ENCODE measurements around the gene POLR1A. TPM values are rescaled to one million over a fixed set of nuclear protein-coding genes. Genes with fewer than 3 reads are reported as not detected.
A peak's percentile ranks its signal among the peaks of the same experiment; 100 is the strongest.
"Not testable (repeated sequence)": the region's sequence is repeated elsewhere in the genome, so short reads cannot be mapped to it uniquely, and the experiment has no call there.

Gene POLR1A
- total RNA-seq, 1 donor from 2014 or later: 43.6 TPM

DNA sequence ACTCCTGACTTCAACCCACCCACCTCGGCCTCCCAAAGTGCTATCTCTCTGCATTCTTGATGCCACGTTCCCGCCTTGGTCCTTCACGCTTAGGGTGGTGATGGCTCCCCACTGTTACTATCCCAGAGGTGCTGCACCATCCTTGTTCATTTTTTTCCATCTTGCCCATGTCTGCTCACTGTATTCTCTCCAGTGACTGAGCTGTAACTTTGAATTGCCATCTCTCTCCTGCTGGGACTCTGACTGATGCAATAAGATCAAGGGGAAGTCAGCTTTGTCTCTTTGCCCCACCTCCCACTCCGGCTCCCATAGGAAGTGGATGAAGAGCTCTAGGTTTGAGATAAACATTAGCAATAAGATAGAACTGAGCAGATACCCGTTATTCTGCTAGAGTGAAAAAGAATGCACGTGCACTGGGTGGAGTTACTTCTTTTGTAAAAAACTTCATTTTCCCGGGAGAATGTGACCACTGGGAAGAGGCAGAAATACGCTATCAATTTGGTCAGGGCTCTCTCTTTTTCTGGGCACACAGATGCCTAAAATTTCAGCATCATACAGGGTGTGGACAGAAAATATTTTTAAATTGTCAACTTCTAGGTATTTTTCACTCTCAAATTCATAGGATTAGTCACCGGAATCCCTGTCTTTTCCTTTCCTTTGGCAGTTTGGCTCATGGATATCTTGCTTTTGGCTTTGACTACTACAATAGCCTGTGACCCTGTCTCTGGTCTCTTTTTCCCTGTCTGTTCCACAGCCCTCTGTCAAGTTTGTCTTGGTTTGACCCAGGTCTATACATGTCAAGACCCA, 105.4 kb downstream of the POLR1A start:
- DNase-seq (ENCODE audit: low spot score): peak; percentile 64

DNA sequence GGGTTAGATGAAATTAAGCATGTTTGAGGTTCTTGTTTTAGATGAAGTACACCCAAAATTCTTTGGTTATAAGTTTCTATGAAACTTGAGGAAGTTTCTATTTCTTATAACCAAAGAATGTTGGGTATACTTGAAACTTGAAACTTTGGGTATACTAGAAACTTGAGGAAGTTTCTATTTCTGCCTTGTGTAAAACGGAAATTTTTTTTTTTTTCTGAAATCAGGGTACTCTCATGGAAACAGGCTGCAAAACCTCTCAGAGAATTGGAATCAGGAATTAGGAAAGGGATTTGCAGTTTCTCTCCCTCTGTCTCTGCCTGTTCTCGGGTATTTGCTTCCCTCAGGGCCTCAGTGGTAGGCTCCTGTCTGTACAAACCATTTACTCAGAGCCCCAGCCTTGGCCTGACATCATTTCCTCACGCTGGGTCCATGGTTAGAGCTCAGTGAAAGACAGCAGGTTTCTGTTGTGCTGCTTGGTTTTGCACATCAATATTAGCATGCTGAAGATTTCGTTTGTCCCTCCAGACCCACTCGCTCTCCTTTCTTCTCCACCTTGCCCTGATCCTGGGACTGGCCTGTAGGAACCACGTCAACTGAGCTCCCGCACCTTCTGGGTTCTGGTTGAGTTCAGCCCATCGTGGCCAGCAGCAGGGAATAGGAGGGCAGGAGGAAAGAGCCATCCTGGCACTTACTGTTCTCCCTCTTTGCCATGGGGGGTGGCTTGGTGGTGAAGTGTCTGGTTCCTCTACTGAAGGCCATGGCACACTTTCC, 106.4 kb downstream of the POLR1A start:
- peak; percentile 71 for DNase-seq (ENCODE audit: low spot score)

DNA sequence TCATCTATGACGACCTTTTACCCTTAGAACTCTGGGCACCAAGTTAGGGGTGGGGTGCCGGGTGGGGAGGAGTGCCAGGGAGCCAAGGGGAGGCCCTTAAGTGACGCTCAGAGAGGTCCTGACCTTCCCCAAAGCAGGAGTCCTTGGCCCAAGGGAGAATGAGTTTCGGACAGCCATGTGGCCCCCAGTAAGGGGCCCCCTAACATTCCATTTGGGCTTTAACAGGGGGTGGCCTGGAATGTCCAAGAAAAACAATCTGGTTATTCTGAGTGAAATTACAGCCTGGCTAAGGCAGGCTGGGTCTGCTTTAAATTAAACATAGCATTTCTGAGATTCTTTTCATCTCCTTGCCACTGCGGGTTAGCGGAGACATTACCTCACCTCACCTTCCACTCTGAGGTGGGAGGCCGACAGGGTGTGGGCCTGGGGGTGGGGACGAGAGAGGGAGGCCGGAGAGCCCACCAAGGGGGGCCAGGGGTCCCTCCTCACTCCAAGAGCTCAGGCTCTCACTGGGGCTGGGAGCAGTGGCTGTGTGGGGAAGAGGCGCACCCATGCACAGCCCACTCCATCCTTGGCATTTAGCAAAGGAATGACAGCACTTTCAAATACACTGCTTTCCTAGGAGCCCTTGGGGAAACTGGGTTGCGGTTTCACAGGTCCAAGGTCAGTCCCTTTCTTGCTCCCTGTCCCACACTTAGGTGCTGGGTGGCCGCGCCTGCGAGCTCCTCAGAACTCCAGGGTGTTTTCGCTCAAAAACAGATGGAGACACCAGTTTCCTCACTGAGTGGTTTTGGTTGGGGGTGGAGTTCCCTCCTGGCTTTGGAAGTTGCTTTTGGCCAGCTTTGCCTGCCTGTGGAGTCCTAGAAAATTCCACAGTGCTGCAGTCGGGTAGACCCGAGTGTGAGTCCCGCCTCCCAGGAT, 107.4 kb downstream of the POLR1A start:
- peak; percentile 88 for DNase-seq (ENCODE audit: low spot score)

DNA sequence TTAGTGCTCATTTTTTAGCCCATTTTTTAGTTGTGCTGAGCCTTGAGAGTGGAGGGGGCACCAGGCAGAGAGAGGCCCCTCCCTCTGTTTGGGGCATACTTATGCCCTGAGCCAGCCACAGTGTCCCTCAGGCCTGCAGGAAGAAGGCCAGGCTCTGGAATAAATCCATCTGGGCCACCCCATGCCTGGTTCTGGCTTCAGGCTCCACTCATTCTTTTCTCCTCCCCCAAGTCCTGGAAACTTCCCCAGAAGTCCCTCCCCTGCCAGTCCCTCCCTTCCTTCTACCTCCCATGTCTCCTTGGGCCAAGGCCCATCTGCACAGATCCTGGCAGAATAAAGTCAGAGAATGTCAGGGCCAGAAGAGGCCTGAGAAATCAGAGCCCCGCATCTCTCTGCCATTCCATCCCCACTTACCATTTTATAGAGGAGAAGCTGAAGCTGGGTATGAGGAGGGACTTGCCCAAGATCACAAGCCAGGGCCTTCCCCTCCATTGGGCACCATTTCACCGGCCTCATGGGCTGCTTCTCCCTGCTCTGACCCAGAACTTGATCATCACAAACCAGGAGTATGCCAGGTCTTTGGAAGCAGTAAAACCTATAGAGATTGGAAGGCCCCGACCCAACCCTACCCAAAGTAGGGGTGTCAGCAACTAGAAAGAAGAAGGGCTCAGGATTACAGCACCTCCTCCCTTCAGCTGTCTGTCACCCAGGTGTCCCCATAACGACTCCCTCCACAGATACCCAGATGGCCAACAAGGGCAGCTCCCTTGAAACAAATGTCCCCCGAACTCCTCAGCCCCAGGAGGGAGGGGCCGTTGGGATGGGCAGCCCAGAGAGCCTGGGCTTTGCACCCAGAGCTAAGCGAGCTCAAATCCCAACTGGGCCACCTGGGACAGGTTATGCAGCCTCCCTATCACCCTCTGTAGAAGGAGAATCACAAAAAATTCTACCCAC, 108.4 kb downstream of the POLR1A start:
- peak; percentile 84 for DNase-seq (ENCODE audit: low spot score)

DNA sequence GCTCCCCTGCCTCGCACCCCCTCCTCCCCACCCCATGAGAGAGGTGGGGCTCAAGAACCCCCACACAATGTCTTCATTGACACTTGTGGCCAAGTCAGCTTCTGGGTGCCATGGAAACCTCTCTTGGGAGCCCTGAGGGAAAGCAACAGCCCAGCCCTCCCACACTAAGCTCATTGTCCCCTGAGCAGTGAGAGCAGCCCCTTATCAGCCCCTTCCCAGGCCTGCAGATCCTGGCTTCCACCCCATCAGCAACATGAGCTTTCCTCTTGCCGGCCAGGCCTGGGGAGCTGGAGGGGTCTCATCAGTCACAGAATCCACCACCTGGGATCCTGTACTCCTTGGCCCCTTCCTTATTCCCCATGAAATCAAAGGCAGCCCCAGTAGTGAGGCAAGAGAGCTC, 109.1 kb downstream of the POLR1A start:
- peak; percentile 81 for DNase-seq (ENCODE audit: low spot score)

DNA sequence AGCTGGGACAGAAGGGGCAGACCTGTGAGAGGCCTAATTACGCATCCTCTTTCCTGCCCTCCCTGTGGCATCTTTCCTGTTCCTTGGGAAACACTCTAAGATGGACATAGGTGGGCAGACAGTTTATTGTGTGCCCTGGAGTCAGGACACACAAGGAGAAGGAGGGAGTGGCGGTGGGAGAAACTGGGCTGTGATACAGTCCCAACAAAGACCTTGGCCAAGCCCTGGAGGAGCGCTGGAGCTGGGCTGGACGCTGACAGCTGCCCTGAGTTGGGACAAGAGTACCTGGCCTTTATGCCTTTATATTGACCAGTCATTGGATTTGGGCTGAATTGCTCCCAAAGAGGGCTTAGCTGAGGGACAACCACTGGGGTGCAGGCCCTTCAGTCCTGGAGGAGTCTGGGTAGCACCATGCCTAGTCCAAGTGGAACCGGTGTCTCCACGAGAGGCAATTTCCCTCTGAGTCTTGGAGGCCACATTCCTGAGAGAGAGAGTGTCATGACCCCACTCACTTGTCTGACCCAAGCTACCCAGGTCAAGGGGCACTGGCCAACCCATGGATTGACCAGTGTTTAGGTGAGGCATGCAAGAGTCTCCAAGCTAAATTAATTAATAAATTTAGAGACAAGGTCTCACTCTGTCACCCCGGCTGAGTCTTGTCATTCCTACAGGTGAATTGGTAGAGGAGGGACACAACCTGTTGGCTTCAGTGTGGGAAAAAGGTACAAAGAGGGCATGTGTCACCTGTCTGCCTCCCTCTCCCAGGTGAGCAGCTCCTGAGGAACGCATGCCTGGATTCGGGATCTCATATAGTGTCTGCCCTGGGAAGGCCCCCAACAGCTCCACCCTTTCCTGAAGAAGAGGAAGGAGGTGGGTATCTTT, 109.8 kb downstream of the POLR1A start:
- peak; percentile 71 for DNase-seq (ENCODE audit: low spot score)

DNA sequence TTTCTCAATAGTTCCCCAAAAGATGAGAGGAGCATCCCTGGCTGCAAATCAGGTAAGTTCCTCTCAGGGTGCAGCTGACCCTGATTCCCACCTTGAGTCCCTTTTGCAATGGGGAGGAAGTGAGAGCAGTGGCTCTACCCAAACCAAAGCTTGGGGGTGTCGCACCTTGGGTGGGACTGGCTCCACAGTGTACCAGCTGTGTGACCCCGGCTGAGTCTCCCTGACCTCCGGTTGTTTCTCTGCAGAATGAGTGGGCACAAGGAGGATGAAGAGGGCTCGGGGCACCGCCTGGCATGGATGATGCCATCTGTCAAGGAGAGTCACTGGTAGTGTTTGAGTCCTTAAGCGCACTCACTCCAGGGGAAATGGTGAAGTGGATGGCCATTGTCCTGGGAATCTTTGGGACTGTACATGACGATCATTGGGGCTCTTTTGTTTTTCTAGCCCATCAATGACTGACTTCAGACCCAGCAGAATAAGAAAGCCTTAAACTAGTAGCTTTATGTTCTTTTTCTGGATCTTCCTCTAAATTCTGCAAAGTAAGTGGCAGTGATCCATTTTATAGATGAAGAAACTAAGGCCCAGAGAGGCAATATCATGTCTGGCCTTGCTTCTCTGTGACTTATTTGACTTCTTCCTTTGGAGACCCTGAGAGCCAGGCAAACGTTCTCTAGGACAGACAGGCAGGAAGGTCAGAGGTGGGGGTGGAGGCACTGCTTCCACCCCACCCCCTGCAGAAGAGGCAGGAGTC, 110.6 kb downstream of the POLR1A start:
- peak; percentile 62 for DNase-seq (ENCODE audit: low spot score)

DNA sequence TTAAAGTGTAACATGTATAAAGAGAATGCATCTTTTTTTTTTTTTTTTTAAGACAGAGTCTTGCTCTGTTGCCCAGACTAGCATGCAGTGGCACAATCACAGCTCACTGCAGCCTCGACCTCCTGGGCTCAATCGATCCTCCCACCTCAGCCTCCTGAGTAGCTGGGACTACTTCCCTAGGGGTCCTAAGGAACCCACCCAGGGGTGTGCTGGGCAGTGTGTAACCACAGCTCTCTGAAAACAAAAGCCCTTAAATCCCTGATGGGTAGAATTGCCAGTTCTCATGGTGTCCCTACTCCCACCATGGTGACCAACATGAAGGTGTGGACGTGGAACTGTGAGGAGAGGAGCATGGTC, 111.3 kb downstream of the POLR1A start:
- DNase-seq (ENCODE audit: low spot score): no peak

DNA sequence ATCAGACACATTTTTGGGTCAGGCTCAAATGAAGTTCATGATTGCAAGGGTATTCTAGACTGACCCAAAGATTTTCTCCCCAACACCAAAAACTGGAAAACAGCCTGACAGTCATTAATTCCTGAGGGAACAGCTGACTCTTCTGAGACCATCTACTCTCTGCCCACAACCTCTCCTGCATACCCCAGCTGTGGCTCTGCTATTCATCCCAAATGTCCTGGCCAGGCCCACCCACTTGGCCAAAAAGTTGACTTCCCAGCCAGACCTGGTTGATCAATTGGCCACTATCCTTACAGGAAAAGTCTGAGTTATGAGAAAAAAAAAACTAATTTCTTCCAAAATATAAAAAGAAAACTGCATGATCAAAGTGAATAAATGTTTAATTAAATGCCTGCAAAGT, 113.1 kb downstream of the POLR1A start:
- DNase-seq (ENCODE audit: low spot score): no peak

DNA sequence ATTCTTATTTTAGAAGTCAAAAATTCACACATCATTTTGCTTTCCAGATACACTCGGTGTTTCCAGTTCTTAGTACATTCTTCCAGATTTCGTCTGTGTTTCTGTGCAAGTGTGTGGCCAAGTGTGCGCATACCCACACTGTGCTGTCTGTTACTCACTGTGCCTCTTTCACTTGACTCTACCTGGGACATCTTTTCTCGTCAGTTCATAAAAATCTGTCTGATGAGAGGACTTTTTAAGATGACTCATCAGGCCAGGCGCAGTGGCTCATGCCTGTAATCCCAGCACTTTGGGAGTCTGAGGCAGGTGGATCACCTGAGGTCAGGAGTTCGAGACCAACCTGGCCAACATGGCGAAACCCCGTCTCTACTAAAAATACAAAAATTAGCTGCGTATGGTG, 113.6 kb downstream of the POLR1A start:
- not testable (repeated sequence) for DNase-seq (ENCODE audit: low spot score)

DNA sequence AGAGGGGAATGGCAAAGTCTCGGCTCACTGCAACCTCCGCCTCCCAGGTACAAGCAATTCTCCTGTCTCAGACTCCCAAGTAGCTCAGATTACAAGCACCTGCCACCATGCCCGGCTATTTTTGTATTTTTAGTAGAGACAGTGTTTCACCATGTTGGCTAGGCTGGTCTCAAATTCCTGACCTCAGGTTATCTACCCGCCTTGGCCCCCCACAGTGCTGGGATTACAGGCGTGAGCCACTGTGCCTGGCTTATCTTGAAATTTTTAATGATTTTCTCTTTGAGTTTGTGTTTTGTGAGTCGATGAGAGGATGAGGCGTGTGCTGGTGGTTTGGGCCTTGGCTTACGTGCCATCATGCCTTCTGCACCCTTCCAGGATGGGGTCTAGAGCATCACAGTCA, 115.6 kb downstream of the POLR1A start:
- no peak for DNase-seq (ENCODE audit: low spot score)

DNA sequence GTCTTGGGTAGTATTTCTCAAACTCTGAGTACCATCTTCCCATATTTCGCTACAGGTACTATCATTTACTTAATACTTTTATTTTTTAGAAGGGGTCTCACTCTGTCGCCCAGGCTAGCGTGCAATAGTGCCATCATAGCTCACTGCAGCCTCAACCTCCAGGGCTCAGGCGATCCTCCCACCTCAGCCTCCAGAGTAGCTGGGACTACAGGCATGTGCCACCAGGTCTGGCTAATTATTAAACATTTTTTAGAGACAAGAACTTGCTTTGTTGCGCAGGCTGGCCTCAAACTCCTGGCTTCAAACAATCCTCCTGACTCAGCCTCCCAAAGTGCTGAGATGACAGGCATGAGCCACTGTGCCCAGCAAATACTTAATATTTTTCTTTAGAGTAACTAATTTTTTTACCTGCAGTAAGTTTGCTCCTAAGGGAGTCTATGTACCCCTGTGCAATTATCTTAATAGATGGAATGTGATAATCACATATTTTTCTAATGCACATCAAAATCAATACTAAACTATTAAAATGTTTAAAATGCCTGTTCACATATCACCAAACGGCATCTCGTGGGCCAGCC, 116.3 kb downstream of the POLR1A start:
- DNase-seq (ENCODE audit: low spot score): no peak

DNA sequence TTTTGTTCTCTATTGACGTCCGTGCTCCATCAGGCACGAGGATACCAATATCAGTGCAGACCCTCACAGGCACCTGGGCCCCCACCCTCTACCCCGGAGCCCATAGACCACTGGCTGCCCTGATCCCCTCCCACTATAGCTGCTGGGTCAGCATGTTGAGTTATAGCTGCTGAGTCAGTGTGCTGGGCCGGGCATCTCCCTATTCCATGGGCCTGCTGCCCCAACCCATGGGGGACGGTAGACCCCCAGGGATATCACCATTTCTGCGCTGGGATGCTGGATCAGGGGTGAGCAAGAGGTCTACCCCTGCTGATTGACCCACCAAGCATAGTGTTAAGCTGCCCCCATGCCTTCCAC, 116.8 kb downstream of the POLR1A start:
- no peak for DNase-seq (ENCODE audit: low spot score)

DNA sequence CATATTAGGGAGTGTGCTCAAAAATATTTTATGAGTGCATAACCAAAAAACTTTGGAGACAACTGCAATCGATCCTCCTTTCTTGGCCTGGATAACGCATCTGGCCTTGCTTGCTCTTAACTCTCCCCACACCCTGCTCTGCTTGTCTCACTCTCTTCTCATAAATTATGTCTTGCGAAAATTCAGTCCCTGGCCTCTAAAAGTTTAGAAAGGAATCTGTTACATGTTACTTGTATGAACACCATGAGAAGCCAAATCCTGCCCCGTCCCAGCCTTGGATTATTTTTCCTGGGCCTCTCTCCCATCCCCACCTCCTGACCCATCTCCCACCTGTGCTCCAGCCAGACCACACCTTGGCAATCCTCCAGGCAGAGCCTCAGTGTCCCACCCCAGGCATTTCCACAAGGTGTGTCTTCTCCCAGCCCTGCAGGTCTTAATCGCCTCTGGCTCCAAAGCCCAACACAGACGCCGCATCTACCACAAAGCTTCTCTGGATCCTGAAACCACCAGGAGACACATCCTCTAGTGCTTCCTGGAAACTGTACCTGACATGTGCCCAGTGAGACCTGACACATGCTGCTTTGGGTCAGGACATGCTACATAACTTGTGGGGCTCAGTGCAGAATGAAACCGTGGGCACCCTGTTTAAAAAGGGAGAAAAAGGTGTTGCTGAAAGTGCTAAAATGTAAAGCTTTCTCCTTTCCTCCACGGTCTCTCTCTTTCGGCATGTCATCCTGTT, 117.3 kb downstream of the POLR1A start:
- DNase-seq (ENCODE audit: low spot score): no peak

DNA sequence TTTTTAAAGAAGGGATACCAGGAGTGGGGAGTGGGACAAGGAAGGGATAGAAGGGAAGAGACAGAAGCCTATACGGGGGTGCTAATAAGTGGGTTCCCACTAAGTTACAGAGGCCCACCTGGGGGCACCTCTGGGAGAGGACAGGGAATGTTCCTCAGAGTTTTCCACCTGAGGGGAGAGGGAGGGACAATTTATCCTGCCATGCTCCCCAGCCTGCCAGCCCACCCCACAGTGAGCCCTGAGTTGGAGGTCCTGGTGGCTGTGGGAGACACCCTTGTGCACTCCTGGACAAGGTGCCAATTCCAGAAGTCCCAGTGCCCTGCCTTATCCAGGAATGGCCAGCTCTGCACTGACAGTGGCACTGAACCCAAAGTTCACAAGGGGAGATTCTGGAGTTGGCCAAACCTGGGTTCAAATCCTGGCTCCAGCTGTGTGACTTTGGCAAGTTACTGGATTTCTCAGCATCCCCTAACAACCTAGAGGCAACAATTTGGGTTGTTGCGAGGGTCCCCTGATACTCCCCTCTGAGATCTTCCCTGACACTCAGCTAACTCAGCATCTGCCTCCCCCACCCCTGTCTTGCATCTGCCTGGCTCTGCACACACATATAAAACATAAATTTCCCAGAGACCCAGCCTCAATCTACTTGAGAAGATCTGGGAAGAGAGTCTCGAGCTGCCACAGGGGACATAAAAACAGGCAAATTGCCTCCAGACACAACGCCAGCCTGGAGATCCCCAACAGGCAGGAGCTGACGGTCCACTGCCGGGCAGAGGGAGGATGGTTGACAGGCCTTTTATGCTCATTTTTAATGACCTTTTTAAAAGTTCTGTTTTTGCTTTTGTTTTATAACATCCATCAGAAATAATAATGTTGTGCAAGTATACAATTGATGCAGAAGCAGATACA, 118.2 kb downstream of the POLR1A start:
- DNase-seq (ENCODE audit: low spot score): no peak

DNA sequence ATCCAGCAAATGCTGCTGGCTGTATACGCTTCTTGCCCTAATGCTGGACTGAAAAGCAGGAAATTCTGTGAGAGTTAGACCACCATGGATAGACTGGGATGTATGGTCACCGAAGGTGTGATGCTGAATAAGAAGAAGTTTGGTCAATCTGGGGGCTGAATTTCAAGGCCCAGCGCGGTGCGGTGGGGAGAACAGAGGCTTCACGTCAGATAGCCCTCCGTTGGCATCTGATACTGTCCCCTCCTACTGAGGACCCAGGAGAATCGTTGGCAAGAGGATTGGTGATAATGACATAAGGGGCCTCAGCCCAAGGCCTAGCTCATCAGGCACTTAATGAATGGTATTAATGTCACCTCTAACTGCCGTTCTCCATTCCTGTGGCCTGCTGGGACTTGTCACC, 119.6 kb downstream of the POLR1A start:
- no peak for DNase-seq (ENCODE audit: low spot score)

DNA sequence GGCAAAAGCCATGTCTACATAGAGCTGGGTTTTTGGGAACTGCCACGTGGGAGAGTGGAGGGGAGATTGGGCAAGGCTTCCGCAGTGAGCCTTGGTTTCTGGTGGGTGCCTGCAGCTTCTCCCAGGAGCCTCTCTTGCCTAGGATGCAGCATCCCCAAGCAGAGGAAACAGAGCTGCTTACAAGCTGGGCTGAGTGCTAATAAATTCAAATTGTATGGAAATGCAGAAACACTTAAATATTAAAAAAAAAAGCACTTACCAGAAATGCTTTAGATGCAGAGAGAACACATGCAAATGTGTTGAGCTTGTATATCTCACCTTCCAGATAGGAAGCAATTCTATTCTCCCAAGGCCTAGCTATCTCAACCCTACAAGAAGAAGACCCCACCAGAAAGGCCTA, 120.9 kb downstream of the POLR1A start:
- DNase-seq (ENCODE audit: low spot score): no peak
